Spleen (tissue), 11 donors: ENCODE data around the gene PPM1H. TPM values are rescaled to one million over a fixed set of nuclear protein-coding genes. Genes with fewer than 3 reads are reported as not detected.
"Not testable (repeated sequence)": the region's sequence is repeated elsewhere in the genome, so short reads cannot be mapped to it uniquely, and the experiment has no call there.

Source experiments
- DNase-seq: peaks from one replicate; pipeline ENCODE4 v3.0.0-alpha.2; 2020
- H3K27ac ChIP-seq, 8 donors: fragments of 200-600 bp; sonication (generic) in 7 of 8; 1 replicate in 4 of 8; 2 replicates in 4 of 8; pipeline versions ENCODE4 v1.5.0 to v1.8.0; 2016 to 2021; ENCODE audit warnings: inconsistent platforms in 4 of 8, mild to moderate bottlenecking in 4 of 8, moderate library complexity in 1 of 8
- H3K27me3 ChIP-seq, 7 donors: fragments of 200-600 bp; sonication (generic) in 6 of 7; replicated peaks in 1 of 7; 1 replicate in 4 of 7; 2 replicates in 3 of 7; pipeline versions ENCODE4 v1.5.0 to v1.8.0; 2016 to 2021; ENCODE audit warnings: inconsistent platforms in 3 of 7, mild to moderate bottlenecking in 1 of 7
- H3K36me3 ChIP-seq, 6 donors: fragments of 200-600 bp; sonication (generic) in 5 of 6; 1 replicate in 4 of 6; 2 replicates in 2 of 6; pipeline versions ENCODE4 v1.5.0 to v1.8.0; 2016 to 2021; ENCODE audit warnings: inconsistent platforms in 2 of 6
- H3K4me1 ChIP-seq, 6 donors: fragments of 200-600 bp; sonication (generic) in 5 of 6; 1 replicate in 3 of 6; 2 replicates in 3 of 6; pipeline versions ENCODE4 v1.5.0 to v1.8.0; 2016 to 2021; ENCODE audit warnings: inconsistent platforms in 3 of 6
- H3K4me3 ChIP-seq, 8 donors: fragments of 200-600 bp; sonication (generic) in 7 of 8; 1 replicate in 4 of 8; 2 replicates in 4 of 8; pipeline versions ENCODE4 v1.5.0 to v1.8.0; 2016 to 2021; ENCODE audit warnings: inconsistent platforms in 4 of 8, mild to moderate bottlenecking in 4 of 8, moderate library complexity in 2 of 8
- H3K9me3 ChIP-seq, 8 donors: fragments of 200-600 bp; sonication (generic) in 7 of 8; 1 replicate in 4 of 8; 2 replicates in 4 of 8; pipeline versions ENCODE4 v1.5.0 to v1.8.0; 2016 to 2021; ENCODE audit warnings: inconsistent platforms in 4 of 8
- POLR2A ChIP-seq, 3 donors: fragments of 450-650 bp; IDR thresholded peaks; one replicate each; pipeline ENCODE4 v1.5.1; 2017; ENCODE audit warnings: antibody characterized with exemption in 3 of 3, mild to moderate bottlenecking in 1 of 3
- POLR2AphosphoS5 ChIP-seq, 3 donors: sonication (generic); formaldehyde crosslinking; IDR thresholded peaks; one replicate each; pipeline ENCODE4 v1.5.1; 2017; ENCODE audit warnings: antibody characterized with exemption in 3 of 3
- WGBS, 5 donors: extraction: QIAGEN DNeasy Blood & Tissue Kit in 3 of 5; methylation state at CpG; one replicate each; pipeline versions ENCODE4 v1.1.5 to v1.1.7; 2013 to 2018; 5-methylcytosine and 5-hydroxymethylcytosine counted together
- intact Hi-C: fragments of 100-400 bp; cut with DNase I; formaldehyde crosslinking; loops from one replicate; pipeline ENCODE4 v1.15.0; 2023; ENCODE audit warnings: low total_unique reads
- polyA plus RNA-seq, 3 donors: library from polyadenylated mRNA; stranded (reverse); fragments of 200-250 nt; gene quantifications; one replicate each; pipeline ENCODE4 v1.2.1, GENCODE V29; 2013
- total RNA-seq, 7 donors: library from RNA; depleted of rRNA in 3 of 7; stranded (reverse); fragments of >200 nt in 3 of 7; fragmentation: NEBNext Ultra II Directional in 4 of 7; extraction: Animal tissue kit (Norgen Biotek cat#: 25700) in 4 of 7; gene quantifications; one replicate each; pipeline versions ENCODE4 v1.1.0 to v1.2.1, GENCODE V29; 2016 to 2021
- TF ChIP-seq, protein P1 (sequence below), 11 experiments: fragments of 200-600 bp in 7 of 11; fragments of 450-650 bp in 4 of 11; sonication (generic) in 4 of 11; IDR thresholded peaks in 8 of 11; conservative IDR thresholded peaks in 3 of 11; 1 replicate in 7 of 11; 2 replicates in 4 of 11; pipeline versions ENCODE4 v1.4.0 to v1.8.0; 2016 to 2021; ENCODE audit warnings: antibody characterized with exemption in 11 of 11, inconsistent platforms in 4 of 11, mild to moderate bottlenecking in 1 of 11
- donor health status: healthy with polysubstance abuse.
- donor health status: DM: no; HTN: no; CAD: no; lungs with moderate emphysema.
- donor health status: DM: no; HTN: no; CAD: no.
- donor health status: Bipolar disorder and iron deficiency.
- donor health status: healthy.
- donor health status: DM: no; HTN: no; CAD: no.
- donor health status: DM: yes; HTN: yes; CAD: no.

PPM1H gene
- total and polyA plus RNA-seq, 10 donors = 0.17 to 3.9 (median 1.9) TPM

DNA sequence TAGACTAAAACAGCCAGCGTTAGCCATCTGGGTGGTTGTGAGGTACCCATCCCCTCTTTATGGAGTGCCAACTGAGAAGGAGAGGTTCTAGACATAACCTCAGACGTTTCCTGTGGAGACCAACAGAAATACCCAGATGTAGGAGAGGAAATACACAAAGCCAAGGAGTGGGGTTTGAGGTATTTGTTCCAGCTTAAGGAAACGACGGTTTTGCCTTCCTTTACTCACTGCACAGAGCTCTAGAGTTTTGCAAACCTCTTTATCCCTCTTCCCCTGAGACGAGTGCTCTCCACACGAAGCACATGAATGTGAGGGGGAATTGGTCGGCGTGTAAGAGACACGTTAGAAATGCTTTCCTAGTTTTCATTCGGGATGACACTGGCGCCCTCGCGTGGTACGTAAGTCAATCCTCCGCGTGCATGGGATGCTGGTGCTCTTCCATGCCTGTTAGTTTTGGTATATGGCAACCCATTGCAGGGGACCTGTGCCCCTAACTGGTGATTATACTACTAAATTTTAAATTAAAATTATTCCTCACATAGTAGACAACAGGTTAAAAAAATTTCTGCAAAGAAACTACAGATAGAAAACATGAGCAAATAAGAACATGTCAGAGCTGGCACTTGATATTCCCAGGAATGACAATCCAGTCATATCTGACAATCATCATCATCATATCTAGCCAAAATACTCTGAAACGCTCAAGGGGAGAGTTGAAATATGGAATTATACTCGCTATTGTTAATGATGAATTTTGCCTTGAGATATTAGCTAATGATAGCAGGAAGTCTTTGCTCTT lies 121.7 kb downstream of the PPM1H start:
- peak; percentile 82 for DNase-seq
- intact Hi-C loops = no loop called here
- 6 to 9% (median 7%) methylated on average over 18 of the region's 18 CpGs for WGBS, 5 donors
- TF ChIP-seq POLR2A (IDR thresholded peaks at IDR 0.05) = no peak
- TF ChIP-seq, protein P1, sequence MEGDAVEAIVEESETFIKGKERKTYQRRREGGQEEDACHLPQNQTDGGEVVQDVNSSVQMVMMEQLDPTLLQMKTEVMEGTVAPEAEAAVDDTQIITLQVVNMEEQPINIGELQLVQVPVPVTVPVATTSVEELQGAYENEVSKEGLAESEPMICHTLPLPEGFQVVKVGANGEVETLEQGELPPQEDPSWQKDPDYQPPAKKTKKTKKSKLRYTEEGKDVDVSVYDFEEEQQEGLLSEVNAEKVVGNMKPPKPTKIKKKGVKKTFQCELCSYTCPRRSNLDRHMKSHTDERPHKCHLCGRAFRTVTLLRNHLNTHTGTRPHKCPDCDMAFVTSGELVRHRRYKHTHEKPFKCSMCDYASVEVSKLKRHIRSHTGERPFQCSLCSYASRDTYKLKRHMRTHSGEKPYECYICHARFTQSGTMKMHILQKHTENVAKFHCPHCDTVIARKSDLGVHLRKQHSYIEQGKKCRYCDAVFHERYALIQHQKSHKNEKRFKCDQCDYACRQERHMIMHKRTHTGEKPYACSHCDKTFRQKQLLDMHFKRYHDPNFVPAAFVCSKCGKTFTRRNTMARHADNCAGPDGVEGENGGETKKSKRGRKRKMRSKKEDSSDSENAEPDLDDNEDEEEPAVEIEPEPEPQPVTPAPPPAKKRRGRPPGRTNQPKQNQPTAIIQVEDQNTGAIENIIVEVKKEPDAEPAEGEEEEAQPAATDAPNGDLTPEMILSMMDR (IDR thresholded peaks at IDR 0.05 in 8 of 11, conservative IDR thresholded peaks at IDR 0.05 in 3 of 11) = peak in 9 of 11 experiments; percentile 26 to 62 (median 51)
- H3K27me3 ChIP-seq = no peaks in the 10 kb centered on the region
- H3K4me1 ChIP-seq = peaks cover 3 to 11% (median 6%) of the 10 kb centered on the region in 6 donors
- no peaks in the 10 kb centered on the region for H3K9me3 ChIP-seq
- peak overlapping the region in 1 of 8 donors; percentile 44 for H3K4me3 ChIP-seq
- H3K36me3 ChIP-seq = no peaks in the 10 kb centered on the region
- H3K27ac ChIP-seq = no peak overlapping the region

- intact Hi-C loops, H3K36me3 ChIP-seq, H3K27me3 ChIP-seq, H3K27ac ChIP-seq, H3K9me3 ChIP-seq, DNase-seq, H3K4me3 ChIP-seq: not testable (repeated sequence)
- peaks cover 0 to 11% (median 6%) of the 10 kb centered on the region in 6 donors for H3K4me1 ChIP-seq
- WGBS, 5 donors = 52 to 79% (median 67%) methylated on average over 4 of the region's 4 CpGs
These were observed 123.5 kb downstream of the PPM1H start for GRCh38 chr12:62811481-62811880.

DNA sequence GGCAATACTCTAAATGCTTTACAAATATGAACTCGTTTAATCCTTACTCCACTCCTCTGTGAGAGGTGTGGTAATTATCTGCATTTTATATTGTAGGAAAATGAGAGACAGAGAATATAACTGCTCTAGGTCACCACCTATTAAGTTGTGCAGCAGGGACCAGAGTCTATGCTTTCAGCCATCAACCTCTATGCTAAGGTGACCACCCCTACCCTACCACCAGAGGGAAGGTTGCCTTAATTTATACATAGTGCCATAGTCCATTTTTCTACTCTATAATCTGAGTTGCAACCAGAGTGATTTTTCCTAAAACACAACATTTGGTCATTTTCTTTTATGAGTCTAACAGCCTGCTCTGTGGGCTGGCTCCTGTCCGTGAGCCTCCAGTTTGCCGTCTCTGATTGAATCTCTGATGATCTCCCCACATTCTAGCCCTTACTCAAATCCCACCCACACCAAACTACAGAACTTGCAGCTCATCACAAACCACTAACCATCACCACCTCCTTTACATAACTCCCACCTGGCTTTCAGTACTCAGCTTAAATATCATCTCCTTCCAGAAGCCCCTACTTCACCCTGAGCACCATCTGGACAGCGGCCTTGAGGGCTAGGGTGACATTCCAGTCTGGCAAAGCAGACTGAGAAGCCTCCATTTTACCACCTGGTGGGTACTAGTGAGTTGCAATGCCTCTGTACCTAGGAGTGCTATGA lies 126.6 kb downstream of the PPM1H start:
- Histone ChIP-seq H3K36me3 (no peaks in the 10 kb centered on the region), H3K4me3 (no peak overlapping the region)

DNA sequence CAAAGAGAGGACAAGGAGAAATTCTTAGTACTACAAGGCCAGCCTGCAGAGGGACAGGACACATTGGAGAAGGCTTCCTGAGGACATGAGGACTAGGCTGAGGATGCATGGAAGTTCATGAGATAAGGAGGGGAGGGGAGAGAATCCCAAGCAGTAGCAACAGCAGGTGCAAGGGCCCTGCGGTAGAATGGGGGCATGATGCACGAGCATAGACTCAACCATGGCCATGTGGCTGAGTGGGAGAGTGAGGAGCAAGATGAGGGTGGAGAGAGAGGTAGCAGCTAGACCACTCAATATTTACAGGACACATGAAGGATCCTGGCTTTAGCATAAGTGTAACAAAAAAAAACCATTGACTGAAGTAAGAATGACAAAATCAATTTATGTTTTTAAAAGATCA lies 128.1 kb downstream of the PPM1H start:
- 82 to 94% (median 91%) methylated on average over 2 of the region's 2 CpGs for WGBS, 5 donors
- no peak for DNase-seq
- H3K27ac ChIP-seq = no peak overlapping the region
- H3K27me3 ChIP-seq = no peaks in the 10 kb centered on the region
- H3K9me3 ChIP-seq = no peaks in the 10 kb centered on the region
- no peak for TF ChIP-seq POLR2A (IDR thresholded peaks at IDR 0.05)
- no peak for TF ChIP-seq POLR2AphosphoS5 (IDR thresholded peaks at IDR 0.05)
- TF ChIP-seq, protein P1 (IDR thresholded peaks at IDR 0.05 in 8 of 11, conservative IDR thresholded peaks at IDR 0.05 in 3 of 11) = no peak
- no peaks in the 10 kb centered on the region for H3K4me1 ChIP-seq
- intact Hi-C loops = no loop called here
- no peaks in the 10 kb centered on the region for H3K36me3 ChIP-seq
- no peak overlapping the region for H3K4me3 ChIP-seq

More for the DNA sequence above, 126.6 kb downstream of the PPM1H start:
- H3K27me3 ChIP-seq = no peaks in the 10 kb centered on the region
- intact Hi-C loops = no loop called here
- no peak overlapping the region for H3K27ac ChIP-seq
- TF ChIP-seq POLR2A (IDR thresholded peaks at IDR 0.05) (no peak), POLR2AphosphoS5 (IDR thresholded peaks at IDR 0.05) (no peak)
- TF ChIP-seq, protein P1 (IDR thresholded peaks at IDR 0.05 in 8 of 11, conservative IDR thresholded peaks at IDR 0.05 in 3 of 11) = no peak
- DNase-seq = no peak
- peaks cover 0 to 8% (median 4%) of the 10 kb centered on the region in 6 donors for H3K4me1 ChIP-seq
- H3K9me3 ChIP-seq = no peaks in the 10 kb centered on the region
- 77 to 83% (median 81%) methylated on average over 4 of the region's 4 CpGs for WGBS, 5 donors
